Activated CD4-positive, CD25-positive, alpha-beta regulatory T cell treated with anti-CD3 and anti-CD28 coated beads, Interleukin-2, amount 50 U/mL, for 24 hours (primary cell): ENCODE data around the gene NAIF1.
"Not testable (repeated sequence)": the region's sequence is repeated elsewhere in the genome, so short reads cannot be mapped to it uniquely, and the experiment has no call there.

Source experiments
- ATAC-seq, 2 donors: fragments of 150-1000 bp; cut with Tn5 transposase; one replicate each; pipeline ENCODE4 v1.10.0; 2021; ENCODE audit warnings: mild to moderate bottlenecking in 1 of 2, moderate library complexity in 1 of 2

Gene NAIF1

DNA sequence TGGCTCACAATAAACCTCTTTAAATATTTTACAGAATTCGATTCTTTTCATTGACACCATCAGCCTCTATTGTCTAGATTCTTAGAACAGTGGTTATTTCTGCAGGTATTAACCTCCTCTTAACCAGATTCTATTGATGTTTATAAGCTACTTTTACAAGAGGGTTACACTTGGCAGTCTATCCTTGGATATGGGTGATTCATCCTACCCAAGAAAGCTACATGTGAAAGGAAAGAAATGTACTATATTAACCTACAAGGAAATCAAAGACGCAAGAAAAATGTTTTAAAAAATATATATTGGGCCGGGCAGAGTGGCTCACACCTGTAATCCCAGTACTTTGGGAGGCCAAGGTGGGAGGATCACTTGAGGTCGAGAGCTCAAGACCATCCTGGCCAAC is 17.6 kb upstream of the NAIF1 start:
- no peak for ATAC-seq

DNA sequence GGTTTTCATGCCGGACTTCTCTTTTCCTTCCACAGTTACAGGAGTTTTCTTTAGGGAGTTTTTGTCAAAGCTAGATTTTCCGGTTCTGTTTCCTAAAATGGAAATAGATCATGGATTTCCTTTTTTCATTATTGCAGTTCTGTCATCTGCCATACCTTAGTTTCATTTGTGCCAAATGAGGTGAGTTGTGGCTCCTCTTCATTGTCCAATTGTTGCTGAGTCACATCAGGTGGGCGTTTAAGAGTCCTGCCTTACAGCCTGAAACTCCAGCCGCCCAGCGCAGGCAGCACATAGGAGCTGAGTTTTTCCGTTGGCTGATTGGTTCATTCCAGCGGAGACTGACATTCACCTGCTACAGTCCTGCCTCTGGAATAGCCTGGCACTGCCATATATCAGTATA is 15.0 kb upstream of the NAIF1 start:
- ATAC-seq: no peak

GRCh38 chr9:128081056-128081455 is 13.9 kb upstream of the NAIF1 start:
- no peak for ATAC-seq

GRCh38 chr9:128080206-128080605 is 13.1 kb upstream of the NAIF1 start:
- no peak for ATAC-seq

GRCh38 chr9:128078504-128079434 is 11.6 kb upstream of the NAIF1 start:
- no peak for ATAC-seq

- peak in 1 of 2 donors; percentile 41 for ATAC-seq
These were observed 10.9 kb upstream of the NAIF1 start for GRCh38 chr9:128077847-128078503.

GRCh38 chr9:128073253-128073886 is 6.2 kb upstream of the NAIF1 start:
- no peak for ATAC-seq

- ATAC-seq: no peak
These were observed 5.3 kb upstream of the NAIF1 start for GRCh38 chr9:128072144-128073021.

GRCh38 chr9:128071475-128071874 is 4.4 kb upstream of the NAIF1 start:
- ATAC-seq: not testable (repeated sequence)

GRCh38 chr9:128070874-128071273 is 3.8 kb upstream of the NAIF1 start:
- no peak for ATAC-seq

- no peak for ATAC-seq
These were observed 1.5 kb upstream of the NAIF1 start for GRCh38 chr9:128068386-128069205.

DNA sequence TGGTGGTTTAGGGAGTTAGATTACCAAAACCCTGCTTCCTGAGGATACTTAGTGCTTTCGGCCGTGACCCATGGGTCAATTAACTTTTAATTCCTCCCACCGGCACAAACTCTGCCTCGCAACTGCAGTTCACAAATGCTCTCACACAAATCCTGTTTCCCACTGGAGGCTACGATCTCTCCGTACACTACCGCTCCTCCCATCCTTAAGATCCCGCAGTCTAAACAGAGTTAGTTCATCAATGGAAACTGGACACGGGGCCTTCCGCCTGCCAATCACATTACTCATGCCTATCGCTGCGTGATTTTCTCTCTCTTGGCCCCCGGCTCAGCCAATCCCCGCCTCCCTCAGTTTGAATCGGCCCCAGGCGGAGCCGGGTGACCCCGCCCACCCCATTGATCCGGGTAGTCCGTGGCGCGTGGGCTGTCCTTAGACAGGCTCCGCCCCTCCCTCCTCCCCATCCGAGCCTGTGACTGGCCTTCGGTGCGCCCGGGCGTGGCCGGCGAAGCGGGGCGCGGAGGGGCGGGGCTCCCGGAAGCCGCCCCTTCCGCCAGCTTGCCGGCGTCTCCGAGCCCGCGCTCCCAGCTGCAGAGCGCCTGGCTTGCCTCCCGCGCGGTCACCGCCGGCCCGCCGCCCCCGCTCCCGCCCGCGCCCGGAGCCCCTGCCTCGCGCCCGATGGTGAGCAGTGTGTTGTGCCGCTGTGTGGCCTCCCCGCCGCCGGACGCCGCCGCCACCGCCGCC is 695 bp upstream of the NAIF1 start, which contains the start of gene SLC25A25:
Gene SLC25A25 (plus strand): TSS at position 588 of the 741 bp plus-strand sequence. CDS start 88 bp downstream, at position 676.
- peak; percentile 77 to 83 for ATAC-seq

- ATAC-seq: no peak
These were observed 1.0 kb downstream of the NAIF1 start for GRCh38 chr9:128065907-128066712.

- no peak for ATAC-seq
These were observed 4.0 kb downstream of the NAIF1 start for GRCh38 chr9:128062846-128063831.

DNA sequence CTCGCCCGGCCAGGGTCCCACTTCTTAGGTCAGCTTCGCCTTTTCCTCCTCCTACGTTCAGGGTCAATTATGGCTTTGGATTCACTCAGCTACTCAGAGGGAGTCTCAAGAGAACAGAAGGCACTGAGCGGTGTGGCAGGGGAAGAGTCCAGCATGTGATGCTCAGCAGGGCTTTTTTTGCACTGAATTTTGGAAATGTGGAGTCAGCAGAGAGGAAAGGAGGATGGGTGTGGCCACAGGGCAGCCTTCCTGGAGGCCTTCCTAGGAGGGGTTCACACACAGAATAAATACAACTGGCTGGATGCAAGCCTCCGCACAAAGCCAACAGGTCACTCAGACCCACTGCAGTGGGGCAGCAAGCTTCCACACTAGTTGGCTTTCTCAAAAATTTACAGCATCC is 4.8 kb downstream of the NAIF1 start:
- no peak for ATAC-seq

GRCh38 chr9:128061275-128061960 is 5.7 kb downstream of the NAIF1 start:
- ATAC-seq: peak in 1 of 2 donors; percentile 24

GRCh38 chr9:128059365-128059983 is 7.6 kb downstream of the NAIF1 start:
- ATAC-seq: no peak
